Keratinocyte (primary cell): ENCODE results near the gene ERMARD.

ENCODE experiments used
- EZH2 ChIP-seq: IDR thresholded peaks from one replicate; pipeline ENCODE4 v1.6.1; 2012; ENCODE audit warnings: inconsistent platforms, mild to moderate bottlenecking, low read length, moderate library complexity
- TF ChIP-seq, protein P1 (sequence below), 3 experiments: IDR thresholded peaks in 1 of 3; conservative IDR thresholded peaks in 1 of 3; optimal IDR thresholded peaks in 1 of 3; 2 replicates in 2 of 3; 3 replicates in 1 of 3; pipeline versions ENCODE3 to v1.5.1; 2011; ENCODE audit warnings: low read length in 3 of 3, mild to moderate bottlenecking in 3 of 3, moderate library complexity in 2 of 3, control low read depth in 1 of 3, inconsistent platforms in 1 of 3; ENCODE audit not compliant: insufficient read depth in 2 of 3; ENCODE audit errors: extremely low read depth in 1 of 3

DNA sequence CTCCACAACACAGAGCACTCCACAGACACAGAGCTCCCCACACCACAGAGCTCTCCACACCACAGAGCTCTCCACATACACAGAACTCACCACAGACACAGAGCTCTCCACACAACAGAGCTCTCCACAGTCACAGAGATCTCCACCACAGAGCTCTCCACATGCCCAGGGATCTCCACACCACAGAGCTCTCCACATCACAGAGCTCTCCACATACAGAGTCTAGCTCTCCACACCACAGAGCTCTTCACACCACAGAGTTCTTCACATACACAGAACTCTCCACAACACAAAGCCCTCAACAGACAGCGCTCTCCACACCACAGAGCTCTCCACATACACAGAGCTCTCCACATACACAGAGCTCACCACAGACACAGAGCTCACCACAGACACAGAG lies 55.3 kb downstream of the ERMARD start:
- TF ChIP-seq, protein P1, sequence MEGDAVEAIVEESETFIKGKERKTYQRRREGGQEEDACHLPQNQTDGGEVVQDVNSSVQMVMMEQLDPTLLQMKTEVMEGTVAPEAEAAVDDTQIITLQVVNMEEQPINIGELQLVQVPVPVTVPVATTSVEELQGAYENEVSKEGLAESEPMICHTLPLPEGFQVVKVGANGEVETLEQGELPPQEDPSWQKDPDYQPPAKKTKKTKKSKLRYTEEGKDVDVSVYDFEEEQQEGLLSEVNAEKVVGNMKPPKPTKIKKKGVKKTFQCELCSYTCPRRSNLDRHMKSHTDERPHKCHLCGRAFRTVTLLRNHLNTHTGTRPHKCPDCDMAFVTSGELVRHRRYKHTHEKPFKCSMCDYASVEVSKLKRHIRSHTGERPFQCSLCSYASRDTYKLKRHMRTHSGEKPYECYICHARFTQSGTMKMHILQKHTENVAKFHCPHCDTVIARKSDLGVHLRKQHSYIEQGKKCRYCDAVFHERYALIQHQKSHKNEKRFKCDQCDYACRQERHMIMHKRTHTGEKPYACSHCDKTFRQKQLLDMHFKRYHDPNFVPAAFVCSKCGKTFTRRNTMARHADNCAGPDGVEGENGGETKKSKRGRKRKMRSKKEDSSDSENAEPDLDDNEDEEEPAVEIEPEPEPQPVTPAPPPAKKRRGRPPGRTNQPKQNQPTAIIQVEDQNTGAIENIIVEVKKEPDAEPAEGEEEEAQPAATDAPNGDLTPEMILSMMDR (optimal IDR thresholded peaks at IDR 0.05 in 1 of 3, IDR thresholded peaks at IDR 0.05 in 1 of 3, conservative IDR thresholded peaks at IDR 0.05 in 1 of 3; ENCODE audit: extremely low read depth in 1 of 3, insufficient read depth in 2 of 3, low read length in 3 of 3): no peak
- no peak for TF ChIP-seq EZH2
